HK-2 (cell line): ENCODE results near the gene PLAGL1.
A peak's percentile ranks its signal among the peaks of the same experiment; 100 is the strongest.
"Not testable (repeated sequence)": the region's sequence is repeated elsewhere in the genome, so short reads cannot be mapped to it uniquely, and the experiment has no call there.

Experiments used
- DNase-seq: peaks from one replicate; pipeline ENCODE4 v3.0.0-alpha.2; 2018; ENCODE audit not compliant: unreplicated experiment

PLAGL1 gene

DNA sequence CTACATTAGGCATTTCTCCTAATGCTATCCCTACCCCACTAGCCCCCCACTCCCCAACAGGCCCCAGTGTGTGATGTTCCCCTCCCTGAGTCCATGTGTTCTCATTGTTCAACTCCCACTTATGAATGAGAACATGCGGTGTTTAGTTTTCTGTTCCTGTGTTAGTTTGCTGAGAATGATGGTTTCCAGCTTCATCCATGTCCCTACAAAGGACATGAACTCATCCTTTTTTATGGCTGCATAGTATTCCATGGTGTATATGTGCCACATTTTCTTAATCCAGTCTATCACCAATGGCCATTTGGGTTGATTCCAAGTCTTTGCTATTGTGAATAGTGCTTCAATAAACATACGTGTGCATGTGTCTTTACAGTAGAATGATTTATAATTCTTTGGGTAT is 1.6 kb upstream of the PLAGL1 start:
- not testable (repeated sequence) for DNase-seq

DNA sequence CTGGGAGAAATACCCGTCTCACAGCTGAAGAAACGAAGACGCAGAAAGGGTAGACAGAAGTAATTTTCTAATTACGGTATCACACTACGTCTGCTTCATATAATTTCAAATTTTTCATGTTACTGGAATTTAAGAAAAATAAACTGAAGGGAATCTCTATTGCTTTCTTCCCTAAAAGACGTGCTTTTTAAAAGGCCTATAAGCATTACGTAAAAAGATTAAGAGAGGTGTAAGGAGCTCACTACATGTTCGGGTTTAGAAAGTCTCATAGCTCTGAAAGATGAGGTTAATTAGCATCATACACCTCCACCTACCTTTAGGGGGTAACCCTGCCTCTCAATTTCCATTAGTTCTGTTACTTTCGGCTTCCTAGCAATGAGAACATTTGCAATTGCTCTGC is 787 bp upstream of the PLAGL1 start:
- no peak for DNase-seq

DNA sequence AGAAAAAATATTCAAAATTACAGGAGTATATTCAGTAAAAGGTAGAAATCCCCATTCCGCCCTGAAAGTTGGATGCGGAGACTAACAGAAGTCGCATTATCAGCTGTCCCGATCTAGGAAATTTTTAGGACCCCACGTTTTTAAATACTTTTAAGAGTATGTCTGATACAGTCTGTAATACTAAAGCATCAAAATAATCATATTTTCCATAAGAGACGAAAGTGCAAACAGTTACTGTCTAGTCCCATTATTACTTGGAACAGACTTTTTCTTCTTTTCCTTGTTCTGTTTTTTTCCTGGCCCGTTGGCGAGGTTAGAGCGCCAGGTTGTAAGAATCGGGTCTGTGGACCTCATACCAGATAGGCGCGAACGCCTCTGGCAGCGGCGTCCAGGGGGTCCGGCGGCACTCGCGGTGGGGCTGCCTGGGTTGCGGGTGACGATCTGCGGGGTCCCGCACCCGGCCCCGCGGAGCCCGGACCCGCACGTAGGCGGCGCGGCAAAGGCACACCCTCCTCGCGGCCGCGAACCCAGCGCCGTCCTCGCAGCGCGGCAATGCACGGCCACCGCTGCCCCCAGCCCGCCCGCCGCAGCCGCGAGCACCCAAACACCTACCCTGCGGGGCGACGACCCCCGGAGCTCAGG is 460 bp downstream of the PLAGL1 start:
- no peak for DNase-seq

DNA sequence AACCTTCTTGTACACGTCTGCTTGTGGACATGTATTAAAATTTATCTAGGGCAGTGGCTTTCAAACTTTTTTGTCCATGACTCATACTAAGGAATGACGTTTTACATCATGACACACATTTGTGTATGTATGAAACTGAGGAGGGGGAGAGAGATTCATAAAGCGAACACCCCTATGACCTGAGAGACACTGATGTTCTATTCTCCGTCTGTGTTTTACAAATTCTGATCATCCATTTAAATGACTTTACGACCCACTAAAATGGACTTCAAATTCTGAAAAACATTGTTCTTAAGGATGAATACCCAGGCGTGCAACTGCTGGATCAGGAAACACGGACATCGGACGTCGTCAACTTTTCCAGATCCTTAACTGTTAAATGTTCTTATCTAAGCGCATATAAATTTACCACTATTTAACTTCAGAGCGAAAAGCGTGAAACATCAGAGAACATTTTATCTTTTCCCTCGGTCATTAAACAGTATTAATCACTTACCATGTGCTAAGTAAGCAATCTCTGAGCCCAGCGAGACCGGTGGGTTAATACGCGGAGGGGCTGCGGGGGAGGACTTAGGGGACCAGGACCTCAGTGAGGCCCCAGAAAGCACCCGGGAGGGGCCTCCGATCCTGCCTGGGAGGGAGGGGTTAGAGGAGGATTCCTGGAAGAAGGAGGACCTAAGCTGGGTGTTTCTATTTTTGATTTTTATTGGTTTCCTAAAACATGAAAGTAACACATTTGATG is 1.2 kb downstream of the PLAGL1 start:
- peak; percentile 13 for DNase-seq

DNA sequence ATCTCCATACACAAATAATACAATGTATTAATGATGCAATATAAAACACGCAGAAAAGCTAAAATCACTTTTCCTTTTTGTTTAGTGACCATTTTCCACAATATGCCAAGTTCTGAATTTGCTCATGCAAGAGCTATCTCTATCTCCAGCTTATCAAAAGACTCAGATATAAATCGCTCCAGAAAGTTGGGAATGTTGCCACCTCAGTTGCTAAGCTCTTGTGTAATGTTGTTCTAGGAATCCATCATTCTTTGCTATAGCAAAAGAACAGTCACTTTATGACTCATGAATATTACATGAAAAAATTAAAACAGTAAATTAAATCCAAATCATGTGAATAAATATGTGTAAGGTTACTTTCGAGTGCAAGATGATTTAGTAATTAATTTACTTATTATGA is 8.7 kb downstream of the PLAGL1 start:
- DNase-seq, result no peak

DNA sequence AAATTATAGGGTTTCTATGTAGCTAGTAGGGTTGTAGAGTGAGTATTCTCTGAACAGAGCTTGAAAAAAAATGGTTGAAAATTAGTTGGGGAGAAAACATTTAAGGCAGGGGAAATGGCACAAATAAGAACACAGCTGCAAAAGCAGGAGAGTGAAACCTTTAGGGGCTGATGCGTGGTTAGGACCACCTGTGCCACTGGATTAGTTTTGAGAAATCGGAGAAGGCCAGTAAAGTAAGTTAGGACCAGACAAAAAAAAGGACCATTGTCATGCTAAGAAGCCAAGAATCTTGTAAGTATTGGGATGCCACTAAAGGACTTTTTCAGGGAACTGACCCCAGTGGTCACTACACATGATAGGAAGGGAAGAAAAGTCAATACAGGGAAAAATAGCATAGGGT is 9.4 kb downstream of the PLAGL1 start:
- DNase-seq, result no peak

DNA sequence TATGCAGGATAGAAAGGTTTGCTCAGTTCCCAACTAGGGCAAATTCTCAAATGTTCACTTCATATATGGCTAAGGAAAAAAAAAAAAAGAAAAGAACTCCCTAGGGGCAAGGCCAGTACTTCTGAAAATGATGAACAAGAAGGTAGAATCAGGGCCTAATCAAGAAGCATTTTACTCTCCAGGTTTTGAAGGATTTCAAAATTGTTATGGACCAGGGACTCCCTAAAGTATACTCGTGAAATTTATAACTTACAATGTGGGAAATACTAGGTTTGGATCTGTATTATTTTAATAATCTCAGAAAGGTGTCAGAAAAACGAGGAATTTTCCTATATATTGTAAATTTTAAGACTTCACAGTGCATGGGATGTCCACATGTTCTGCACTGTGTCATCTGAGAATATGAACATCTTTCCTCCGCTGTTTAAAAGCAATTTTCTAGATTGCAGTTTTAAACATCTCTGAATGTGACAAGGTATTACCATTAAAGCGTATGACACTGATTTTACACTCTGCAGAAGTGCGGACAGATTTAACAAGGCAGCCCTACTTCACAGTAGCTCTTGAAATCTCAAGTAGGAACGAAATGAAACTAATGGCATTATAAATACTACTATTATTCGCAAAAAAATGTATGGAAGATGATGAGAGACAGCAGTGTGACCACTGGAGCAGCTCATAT is 14.0 kb downstream of the PLAGL1 start:
- DNase-seq, result no peak

DNA sequence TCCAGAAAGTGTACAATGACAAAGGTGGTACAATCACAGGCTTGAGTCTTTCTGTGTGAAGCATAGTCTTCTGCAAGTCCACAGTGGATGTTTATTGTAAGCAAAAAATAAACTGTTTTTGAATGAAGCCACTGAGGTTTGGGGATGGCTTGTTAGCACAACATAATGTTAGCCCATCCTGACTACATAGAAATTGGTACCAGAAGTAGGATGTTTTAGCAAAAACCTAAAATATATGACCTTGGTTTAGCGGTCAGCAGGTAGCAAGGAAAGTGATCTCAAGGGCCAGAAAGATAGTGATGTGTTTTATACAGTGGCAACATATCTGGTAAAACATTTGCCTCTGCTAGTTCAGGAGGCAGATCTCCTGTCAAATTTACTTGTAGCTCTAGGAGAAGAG is 15.8 kb downstream of the PLAGL1 start:
- no peak for DNase-seq

DNA sequence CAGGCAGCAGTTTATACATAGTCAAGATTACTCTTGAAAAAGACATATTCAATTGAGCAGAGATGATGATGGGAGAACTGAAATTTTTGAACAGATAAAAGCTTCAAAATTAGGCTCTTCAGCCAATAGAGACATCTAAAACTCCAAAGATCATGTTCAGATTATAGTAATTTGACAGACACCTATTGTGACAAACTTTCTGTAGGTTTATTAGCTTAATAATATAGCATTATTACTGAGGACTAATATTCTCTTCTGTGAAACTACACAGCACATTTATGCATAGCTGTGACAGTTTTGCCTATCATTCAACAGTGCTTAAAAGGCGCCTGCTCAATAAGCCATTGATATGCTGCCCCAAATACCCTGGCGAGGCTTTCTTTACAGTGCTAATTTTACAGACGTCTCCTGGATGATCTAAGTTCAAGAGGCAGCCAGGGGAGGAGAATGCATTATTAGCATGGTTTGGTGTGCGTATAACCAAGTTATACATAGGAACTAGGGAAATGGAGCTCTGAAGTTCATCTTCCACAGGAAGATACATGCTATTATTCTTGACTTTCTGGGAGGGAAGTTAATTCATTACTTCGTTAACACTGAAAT is 21.5 kb downstream of the PLAGL1 start:
- DNase-seq, result no peak

DNA sequence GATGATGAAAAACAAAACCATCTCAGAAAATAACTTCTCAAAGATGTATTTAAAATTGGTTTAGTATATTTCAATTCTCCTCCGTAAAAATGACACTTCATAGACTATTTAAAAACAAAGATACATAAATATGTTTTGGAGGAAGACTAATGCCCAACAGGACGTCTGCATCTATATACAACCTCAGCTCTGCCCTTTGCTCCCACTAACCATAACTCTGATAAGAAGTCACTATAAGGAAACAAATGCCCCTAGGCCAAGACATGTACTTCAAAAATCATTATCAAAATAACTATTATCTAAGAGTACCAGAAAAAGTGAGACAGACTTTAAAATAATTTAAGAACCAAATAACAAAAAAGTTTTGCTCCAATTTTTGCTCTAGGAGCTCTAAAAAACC is 23.4 kb downstream of the PLAGL1 start:
- no peak for DNase-seq

DNA sequence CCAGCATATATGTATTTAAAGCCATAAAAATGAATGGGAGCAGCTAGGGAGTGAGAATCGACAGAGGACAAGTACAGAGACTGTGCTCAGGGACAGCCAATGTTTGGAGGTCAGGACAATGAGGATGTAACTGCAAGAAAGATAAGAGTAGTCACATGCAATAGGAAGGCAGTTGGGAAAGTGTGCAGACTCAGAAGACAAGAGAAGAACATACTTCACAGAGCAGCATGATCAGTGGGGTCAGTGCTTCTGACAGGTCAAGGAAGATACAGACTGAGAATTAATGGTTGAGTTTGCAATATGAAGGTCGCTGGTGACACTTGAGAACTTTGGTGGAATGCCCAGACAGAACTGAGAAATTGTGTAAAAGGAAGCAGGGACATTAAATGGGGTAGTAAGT is 25.1 kb downstream of the PLAGL1 start:
- no peak for DNase-seq

DNA sequence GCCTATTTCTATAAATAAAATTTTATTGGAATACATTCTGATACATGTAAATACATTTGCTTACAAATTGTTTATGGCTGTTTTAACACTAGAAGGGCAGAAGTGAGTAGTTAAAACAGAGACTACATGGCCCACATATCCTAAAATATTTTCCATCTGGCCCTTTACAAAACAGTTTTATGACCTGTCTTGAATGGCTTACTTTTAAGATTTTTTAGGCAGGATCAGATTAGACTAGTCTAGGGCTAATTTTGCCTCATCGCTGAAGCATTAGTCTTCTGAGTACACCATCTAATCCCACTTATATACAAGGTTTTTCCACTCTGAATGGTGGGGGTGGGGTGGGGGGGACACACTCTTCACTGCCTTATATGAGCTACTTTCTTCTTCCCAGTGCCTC is 27.1 kb downstream of the PLAGL1 start:
- no peak for DNase-seq

DNA sequence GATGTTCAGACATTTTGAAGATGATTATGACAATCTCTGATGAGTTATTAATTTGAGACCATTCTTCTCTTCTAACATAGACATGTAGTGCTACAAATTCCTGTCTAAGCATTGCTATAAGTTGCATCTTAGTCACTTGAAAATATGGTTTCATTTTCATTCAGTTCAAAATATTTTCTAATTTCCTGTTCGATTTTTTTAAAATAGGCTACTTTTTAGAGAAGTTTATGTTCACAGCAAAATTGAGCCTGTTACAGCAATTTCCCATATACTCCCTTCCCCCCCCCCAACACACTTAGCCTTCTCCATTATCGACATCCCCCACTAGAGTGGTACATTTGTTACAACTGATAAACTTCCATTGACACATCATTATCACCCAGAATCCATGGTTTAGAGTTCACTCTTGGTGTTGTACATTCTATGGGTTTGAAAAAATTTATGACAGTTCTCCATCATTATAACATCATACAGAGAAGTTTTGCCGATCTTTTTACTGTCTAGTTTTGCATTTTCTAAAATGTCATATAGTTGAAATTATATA is 31.2 kb downstream of the PLAGL1 start:
- DNase-seq, result no peak

DNA sequence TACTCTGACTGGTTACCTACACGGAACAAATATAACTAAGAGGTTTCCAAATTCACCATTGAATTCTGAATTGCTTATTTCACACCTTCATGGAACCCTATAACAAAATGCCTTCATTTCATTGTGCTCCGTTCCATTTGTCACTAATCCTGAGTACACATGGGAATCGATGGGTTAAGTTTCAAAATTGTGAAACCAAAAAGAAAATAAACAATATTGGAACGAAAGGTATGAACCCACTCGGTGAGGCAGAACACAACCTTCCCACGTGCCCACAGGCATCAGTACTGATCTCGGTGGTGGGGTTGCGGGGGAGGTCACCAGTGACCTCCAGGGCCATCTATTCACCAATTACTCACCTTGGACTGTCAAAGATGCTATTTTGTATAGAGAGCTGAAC is 34.0 kb downstream of the PLAGL1 start:
- no peak for DNase-seq

DNA sequence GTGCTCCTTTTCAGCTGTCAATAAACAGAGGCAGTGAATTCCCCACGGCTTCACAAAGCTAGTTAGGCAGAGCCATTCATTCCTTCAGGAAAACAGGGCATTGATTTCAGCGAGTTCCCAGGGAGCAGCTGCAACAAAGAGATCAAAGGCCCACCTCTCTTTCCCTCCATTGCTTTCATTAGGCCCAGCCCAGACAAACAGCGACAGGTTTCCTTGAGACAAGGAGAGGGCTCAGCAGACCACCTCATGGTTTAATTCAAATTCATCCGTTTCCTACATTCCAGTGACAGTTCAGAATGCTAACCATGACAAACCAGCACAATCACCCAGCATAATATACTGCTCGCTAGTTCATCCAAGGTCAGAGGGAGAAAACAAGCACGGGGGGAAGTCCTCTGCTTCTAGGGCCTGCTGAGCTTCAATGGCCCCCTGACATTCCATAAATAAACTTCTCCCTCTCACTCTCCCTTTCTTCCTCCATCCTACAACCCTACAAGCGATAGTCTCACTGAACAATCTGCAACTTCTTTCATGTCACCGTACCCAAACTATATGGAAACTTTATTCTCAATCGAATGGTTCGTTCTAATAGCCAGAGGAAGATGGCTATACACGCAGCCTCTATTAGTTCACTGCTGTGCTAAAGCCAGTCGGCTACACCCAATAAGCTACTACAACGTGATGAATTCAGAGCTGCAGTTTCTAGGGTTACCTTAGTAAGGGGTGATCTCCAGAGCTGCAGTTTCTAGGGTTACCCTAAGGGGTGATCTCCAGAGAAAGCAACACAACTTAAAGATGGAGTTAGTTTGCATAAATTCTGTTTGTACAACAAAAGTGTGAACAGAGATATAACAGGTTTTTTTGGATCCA is 34.7 kb downstream of the PLAGL1 start:
- no peak for DNase-seq

DNA sequence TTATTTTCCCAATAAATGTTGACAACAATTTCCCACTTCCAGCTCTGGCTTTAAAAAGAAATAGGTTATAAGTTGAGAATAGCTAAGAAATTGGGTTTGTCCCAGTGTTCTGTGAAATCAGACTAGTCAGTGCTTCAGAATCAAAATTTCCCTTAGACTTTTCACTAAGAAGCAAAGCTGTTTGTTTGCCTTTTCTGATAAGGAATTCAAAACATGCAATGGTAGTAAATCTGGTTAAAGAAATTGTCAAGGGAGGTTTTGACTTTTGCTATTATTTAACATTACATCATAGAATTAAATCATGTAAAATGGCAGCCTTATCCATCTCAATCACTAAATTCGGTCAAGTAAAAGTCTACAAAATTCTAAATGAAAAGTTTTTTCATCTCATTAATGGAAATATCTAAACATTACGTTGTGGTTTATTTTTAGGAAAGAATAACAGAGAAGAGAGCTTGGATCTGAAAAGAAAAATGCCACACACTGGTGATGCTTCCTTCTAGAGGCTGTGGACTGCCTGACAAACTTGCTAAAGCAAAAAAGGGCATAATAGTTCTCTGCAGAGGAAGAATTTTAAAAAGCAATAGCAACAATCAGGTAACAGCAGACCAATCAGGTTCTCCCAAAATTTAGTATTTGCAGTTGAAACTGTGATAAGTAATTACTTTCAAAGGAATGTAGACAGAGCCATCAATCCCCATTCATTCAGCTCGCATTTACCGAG is 36.4 kb downstream of the PLAGL1 start:
- no peak for DNase-seq

DNA sequence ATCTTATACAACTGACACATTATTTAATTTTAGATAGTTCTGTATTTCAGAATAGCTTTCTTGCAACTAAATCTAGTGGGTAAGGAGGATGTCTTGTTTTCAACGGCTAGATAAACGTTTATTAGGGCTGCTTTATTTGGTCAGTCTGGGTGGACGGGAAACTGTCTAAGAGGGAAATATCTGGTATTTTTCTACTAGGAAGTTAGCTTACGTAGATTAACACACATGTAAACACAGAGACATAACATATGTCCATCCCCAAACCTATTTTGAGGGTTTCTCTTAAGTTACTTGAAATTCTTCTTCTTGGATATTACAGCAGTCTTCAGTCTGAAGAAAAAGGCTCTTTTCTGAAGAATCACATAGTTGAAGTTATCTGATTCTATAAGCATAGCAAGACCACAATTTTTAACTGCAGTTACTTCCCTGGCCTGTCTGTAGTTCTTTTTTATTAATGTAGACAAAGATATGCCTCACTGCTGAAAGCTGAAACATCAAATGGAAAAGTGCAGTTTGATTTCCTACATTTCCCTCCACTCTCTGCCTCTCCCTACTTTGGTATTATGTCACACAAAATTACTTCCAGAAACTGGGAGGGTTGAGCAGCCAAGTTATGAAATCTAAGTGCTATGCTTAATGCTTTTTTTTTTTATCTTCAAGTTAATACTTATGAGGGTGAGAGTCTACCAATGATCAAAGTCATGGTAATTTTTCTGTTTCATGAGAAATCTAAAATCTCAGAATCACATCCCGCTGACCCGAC is 37.4 kb downstream of the PLAGL1 start:
- DNase-seq, result no peak

DNA sequence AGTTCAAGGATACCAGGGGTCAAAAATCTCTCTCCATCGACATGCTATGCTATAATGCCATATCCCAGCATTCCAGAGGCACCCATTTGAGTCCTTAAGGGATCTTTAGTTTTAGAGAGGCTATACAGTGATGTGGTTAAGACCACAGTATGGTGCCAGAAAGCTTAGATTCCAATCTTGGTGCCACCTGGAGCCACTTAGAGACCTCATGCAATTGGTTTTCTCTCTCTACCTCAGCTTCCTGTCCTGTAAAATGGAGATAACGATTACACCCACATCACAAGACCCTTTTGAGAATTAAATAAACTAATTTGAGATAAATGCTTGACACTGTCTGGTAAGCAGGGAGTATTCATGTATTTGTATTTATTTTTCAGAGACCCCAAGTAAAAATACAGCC is 39.0 kb downstream of the PLAGL1 start:
- DNase-seq, result no peak

DNA sequence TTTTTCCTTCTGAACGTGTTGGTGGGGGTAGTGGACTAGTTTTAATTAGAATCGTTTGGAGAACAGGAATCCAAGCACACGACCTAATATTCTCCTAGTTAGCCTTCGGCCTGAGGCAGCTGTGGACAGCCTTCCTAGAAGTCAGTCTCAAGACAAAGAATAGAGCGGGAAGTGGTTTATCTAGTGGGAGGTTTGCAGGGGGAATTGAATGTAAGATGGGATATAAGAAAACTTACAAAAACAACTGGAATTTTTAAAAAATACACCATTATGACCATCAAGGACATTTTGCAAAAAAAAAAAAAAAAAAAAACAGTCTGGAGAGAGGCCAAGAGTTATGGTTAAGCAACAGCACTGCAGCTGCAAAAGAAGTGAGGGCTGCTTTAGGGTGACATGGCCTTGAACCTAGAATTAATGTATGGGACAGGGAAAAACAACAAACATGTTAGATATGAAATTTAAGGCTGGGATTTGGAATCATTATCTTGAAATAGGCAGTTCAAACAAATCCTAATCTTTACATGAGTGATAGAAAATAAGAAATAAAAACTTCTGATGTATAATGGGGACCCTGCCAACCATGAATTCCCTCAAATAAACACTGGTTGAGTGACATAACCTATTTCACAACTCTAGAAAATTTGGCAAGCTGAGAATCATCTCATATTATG is 40.2 kb downstream of the PLAGL1 start:
- no peak for DNase-seq

DNA sequence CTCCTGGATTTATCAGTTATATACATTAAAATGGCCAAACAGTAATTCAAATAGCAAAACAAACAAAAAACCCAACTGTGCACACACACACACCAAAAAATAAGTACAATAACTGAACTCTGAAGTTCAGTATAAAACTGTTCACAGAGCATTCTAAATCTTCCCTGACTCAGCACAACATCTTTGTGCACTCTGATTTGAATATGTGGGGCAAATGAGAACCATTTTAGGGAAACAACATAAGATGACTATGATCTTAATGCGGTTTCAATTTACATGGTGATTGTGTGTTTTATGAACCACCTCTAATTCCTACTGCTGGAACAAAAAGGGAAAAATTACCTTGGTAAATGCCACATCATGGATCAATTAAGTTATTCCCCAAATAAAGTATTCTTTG is 41.7 kb downstream of the PLAGL1 start:
- no peak for DNase-seq
